ENCODE results near the gene TGFBR3. TPM values are rescaled to one million over a fixed set of nuclear protein-coding genes. Genes with fewer than 3 reads are reported as not detected.
A peak's percentile ranks its signal among the peaks of the same experiment; 100 is the strongest.

Gene TGFBR3
- total and polyA plus RNA-seq, 12 donors, result 6.6 to 36.7 (median 24.3) TPM

GRCh38 chr1:91846007-91846638 is 39.8 kb downstream of the TGFBR3 start:
- H3K9me3 ChIP-seq, result peaks cover 0 to 14% (median 5%) of the 10 kb centered on the region in 11 donors
- TF ChIP-seq CTCF (IDR thresholded peaks at IDR 0.05), result no peak
- DNase-seq (peak in 1 of 2 donors; percentile 83), ATAC-seq (peak; percentile 54 to 88 (median 76))
- 10 to 17% methylated on average over 6 of the region's 6 CpGs for WGBS, 2 donors
- peaks cover 13 to 50% (median 34%) of the 10 kb centered on the region in 9 donors for H3K4me1 ChIP-seq
- peak overlapping the region in 3 of 10 donors; percentile 6 to 15 (median 11) for H3K4me3 ChIP-seq
- peak overlapping the region; percentile 32 to 84 (median 68) for H3K27ac ChIP-seq
- no peaks in the 10 kb centered on the region for H3K27me3 ChIP-seq
- no peaks in the 10 kb centered on the region for H3K36me3 ChIP-seq
- intact Hi-C loops (cut with DNase I), result loop anchor here in 2 of 10 donors (5.0 kb wide), 2 partner anchors 36 to 41 kb away; partner anchors contain the start of gene TGFBR3 (in 1 of the 2)

- Histone ChIP-seq H3K36me3 (no peaks in the 10 kb centered on the region), H3K4me3 (no peak overlapping the region), H3K27ac (peak overlapping the region; percentile 32 to 84 (median 68)), H3K4me1 (peaks cover 13 to 39% (median 27%) of the 10 kb centered on the region in 9 donors), H3K9me3 (peaks cover 0 to 14% (median 5%) of the 10 kb centered on the region in 11 donors), H3K27me3 (no peaks in the 10 kb centered on the region)
- DNase-seq (peak in 1 of 2 donors; percentile 27), ATAC-seq (peak; percentile 71 to 89 (median 85))
- intact Hi-C loops (cut with DNase I), result loop anchor here in 2 of 10 donors (5.0 kb wide), 2 partner anchors 37 to 42 kb away; partner anchors contain the start of gene TGFBR3 (in 1 of the 2)
- WGBS, 2 donors, result 33 to 38% methylated on average over 6 of the region's 6 CpGs
- no peak for TF ChIP-seq CTCF (IDR thresholded peaks at IDR 0.05)
These were observed 41.0 kb downstream of the TGFBR3 start for GRCh38 chr1:91844862-91845528.

GRCh38 chr1:91843843-91844242 is 42.1 kb downstream of the TGFBR3 start:
- Histone ChIP-seq H3K9me3 (peaks cover 0 to 14% (median 5%) of the 10 kb centered on the region in 11 donors), H3K4me1 (peaks cover 13 to 37% (median 27%) of the 10 kb centered on the region in 9 donors), H3K27me3 (no peaks in the 10 kb centered on the region), H3K27ac (peak overlapping the region in 4 of 10 donors; percentile 8 to 84 (median 44)), H3K4me3 (no peak overlapping the region), H3K36me3 (no peaks in the 10 kb centered on the region)
- intact Hi-C loops (cut with DNase I), result no loop called here
- 95 to 99% methylated on average over 3 of the region's 3 CpGs for WGBS, 2 donors
- no peak for TF ChIP-seq CTCF (IDR thresholded peaks at IDR 0.05)
- no peak for ATAC-seq
- DNase-seq, result no peak

GRCh38 chr1:91842563-91842962 is 43.4 kb downstream of the TGFBR3 start:
- H3K36me3 ChIP-seq, result no peaks in the 10 kb centered on the region
- H3K27me3 ChIP-seq, result no peaks in the 10 kb centered on the region
- H3K9me3 ChIP-seq, result peaks cover 0 to 14% (median 5%) of the 10 kb centered on the region in 11 donors
- intact Hi-C loops (cut with DNase I), result no loop called here
- DNase-seq (no peak), ATAC-seq (no peak)
- no peak overlapping the region for H3K4me3 ChIP-seq
- H3K27ac ChIP-seq, result peak overlapping the region in 1 of 10 donors; percentile 6
- no peak for TF ChIP-seq CTCF (IDR thresholded peaks at IDR 0.05)
- peaks cover 13 to 34% (median 27%) of the 10 kb centered on the region in 9 donors for H3K4me1 ChIP-seq
